Measurements from ENCODE around the gene KCTD7. TPM values are rescaled to one million over a fixed set of nuclear protein-coding genes. Genes with fewer than 3 reads are reported as not detected.
"Not testable (repeated sequence)": the region's sequence is repeated elsewhere in the genome, so short reads cannot be mapped to it uniquely, and the experiment has no call there.

The KCTD7 gene
- total and polyA plus RNA-seq, 12 donors, result 4.9 to 25.0 (median 15.4) TPM

- no peaks in the 10 kb centered on the region for H3K27me3 ChIP-seq
- no peaks in the 10 kb centered on the region for H3K4me1 ChIP-seq (replicated peaks in 1 of 2)
- no peak for TF ChIP-seq CTCF (IDR thresholded peaks at IDR 0.05)
- no peak for TF ChIP-seq POLR2A (IDR thresholded peaks at IDR 0.05)
- no peak overlapping the region for H3K4me3 ChIP-seq
- no peaks in the 10 kb centered on the region for H3K9me3 ChIP-seq (replicated peaks in 1 of 3)
- H3K36me3 ChIP-seq (replicated peaks in 1 of 2), result peaks cover 0 to 50% of the 10 kb centered on the region in 2 donors
- intact Hi-C loops (cut with DNase I), result no loop called here
- DNase-seq, result no peak
- no peak overlapping the region for H3K27ac ChIP-seq
- WGBS, 4 donors, result 65 to 91% (median 79%) methylated on average over 2 of the region's 2 CpGs
Measured at GRCh38 chr7:66643395-66643794, 14.7 kb downstream of the KCTD7 start.

- 73 to 90% (median 79%) methylated on average over 6 of the region's 6 CpGs for whole genome bisulfite sequencing, 4 donors
- intact Hi-C loops (cut with DNase I); H3K36me3 ChIP-seq (replicated peaks in 1 of 2): not testable (repeated sequence)
Measured at GRCh38 chr7:66651026-66651425, 22.3 kb downstream of the KCTD7 start.

GRCh38 chr7:66653719-66654274, 25.1 kb downstream of the KCTD7 start:
- H3K27me3 ChIP-seq; H3K9me3 ChIP-seq (replicated peaks in 1 of 3); H3K36me3 ChIP-seq (replicated peaks in 1 of 2); intact Hi-C loops (cut with DNase I); H3K4me1 ChIP-seq (replicated peaks in 1 of 2): not testable (repeated sequence)
- 8 to 14% (median 9%) methylated on average over 30 to 41 of the region's 41 CpGs for WGBS, 4 donors
- peak in 2 of 7 donors; percentile 13 to 34 for DNase-seq
- peak in 3 of 6 experiments; percentile 12 to 41 (median 15) for TF ChIP-seq CTCF (IDR thresholded peaks at IDR 0.05)
- H3K27ac ChIP-seq, result peak overlapping the region; percentile 98 to 100 (median 99)
- H3K4me3 ChIP-seq, result peak overlapping the region; percentile 53 to 81 (median 66)

More at GRCh38 chr7:66651026-66651425, 22.3 kb downstream of the KCTD7 start:
- not testable (repeated sequence) for H3K27ac ChIP-seq; DNase-seq; H3K27me3 ChIP-seq; H3K9me3 ChIP-seq (replicated peaks in 1 of 3); H3K4me3 ChIP-seq; H3K4me1 ChIP-seq (replicated peaks in 1 of 2)

GRCh38 chr7:66654275-66655112, 25.8 kb downstream of the KCTD7 start:
- intact Hi-C loops (cut with DNase I), result no loop called here
- no peaks in the 10 kb centered on the region for H3K9me3 ChIP-seq (replicated peaks in 1 of 3)

More at GRCh38 chr7:66654275-66655112, 25.8 kb downstream of the KCTD7 start:
- Histone ChIP-seq H3K27me3 (no peaks in the 10 kb centered on the region), H3K4me1 (replicated peaks in 1 of 2) (peaks cover 7% of the 10 kb centered on the region in 2 donors), H3K36me3 (replicated peaks in 1 of 2) (no peaks in the 10 kb centered on the region), H3K27ac (peak overlapping the region; percentile 98 to 100 (median 99)), H3K4me3 (peak overlapping the region; percentile 53 to 81 (median 66))
- TF ChIP-seq POLR2A (IDR thresholded peaks at IDR 0.05) (peak; percentile 97 to 99), CTCF (IDR thresholded peaks at IDR 0.05) (peak in 1 of 6 experiments; percentile 33)
- 0 to 2% (median 0%) methylated on average over 26 to 92 of the region's 92 CpGs for WGBS, 4 donors
- peak; percentile 98 to 99 (median 99) for DNase-seq

Measured in adrenal gland (tissue), 12 donors.